ENCODE results near the gene TJP2.

GRCh38 chr9:69215774-69216485 is 41.9 kb downstream of the TJP2 start:
- TF ChIP-seq, protein P1, sequence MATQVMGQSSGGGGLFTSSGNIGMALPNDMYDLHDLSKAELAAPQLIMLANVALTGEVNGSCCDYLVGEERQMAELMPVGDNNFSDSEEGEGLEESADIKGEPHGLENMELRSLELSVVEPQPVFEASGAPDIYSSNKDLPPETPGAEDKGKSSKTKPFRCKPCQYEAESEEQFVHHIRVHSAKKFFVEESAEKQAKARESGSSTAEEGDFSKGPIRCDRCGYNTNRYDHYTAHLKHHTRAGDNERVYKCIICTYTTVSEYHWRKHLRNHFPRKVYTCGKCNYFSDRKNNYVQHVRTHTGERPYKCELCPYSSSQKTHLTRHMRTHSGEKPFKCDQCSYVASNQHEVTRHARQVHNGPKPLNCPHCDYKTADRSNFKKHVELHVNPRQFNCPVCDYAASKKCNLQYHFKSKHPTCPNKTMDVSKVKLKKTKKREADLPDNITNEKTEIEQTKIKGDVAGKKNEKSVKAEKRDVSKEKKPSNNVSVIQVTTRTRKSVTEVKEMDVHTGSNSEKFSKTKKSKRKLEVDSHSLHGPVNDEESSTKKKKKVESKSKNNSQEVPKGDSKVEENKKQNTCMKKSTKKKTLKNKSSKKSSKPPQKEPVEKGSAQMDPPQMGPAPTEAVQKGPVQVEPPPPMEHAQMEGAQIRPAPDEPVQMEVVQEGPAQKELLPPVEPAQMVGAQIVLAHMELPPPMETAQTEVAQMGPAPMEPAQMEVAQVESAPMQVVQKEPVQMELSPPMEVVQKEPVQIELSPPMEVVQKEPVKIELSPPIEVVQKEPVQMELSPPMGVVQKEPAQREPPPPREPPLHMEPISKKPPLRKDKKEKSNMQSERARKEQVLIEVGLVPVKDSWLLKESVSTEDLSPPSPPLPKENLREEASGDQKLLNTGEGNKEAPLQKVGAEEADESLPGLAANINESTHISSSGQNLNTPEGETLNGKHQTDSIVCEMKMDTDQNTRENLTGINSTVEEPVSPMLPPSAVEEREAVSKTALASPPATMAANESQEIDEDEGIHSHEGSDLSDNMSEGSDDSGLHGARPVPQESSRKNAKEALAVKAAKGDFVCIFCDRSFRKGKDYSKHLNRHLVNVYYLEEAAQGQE (tag by site-specific recombination; IDR thresholded peaks at IDR 0.05): no peak
- no peak for TF ChIP-seq ZNF433 (tag by site-specific recombination; IDR thresholded peaks at IDR 0.05; ENCODE audit: low read depth)
- no peak for TF ChIP-seq CTCF (tag by site-specific recombination; IDR thresholded peaks at IDR 0.05)
- TF ChIP-seq, protein P2, sequence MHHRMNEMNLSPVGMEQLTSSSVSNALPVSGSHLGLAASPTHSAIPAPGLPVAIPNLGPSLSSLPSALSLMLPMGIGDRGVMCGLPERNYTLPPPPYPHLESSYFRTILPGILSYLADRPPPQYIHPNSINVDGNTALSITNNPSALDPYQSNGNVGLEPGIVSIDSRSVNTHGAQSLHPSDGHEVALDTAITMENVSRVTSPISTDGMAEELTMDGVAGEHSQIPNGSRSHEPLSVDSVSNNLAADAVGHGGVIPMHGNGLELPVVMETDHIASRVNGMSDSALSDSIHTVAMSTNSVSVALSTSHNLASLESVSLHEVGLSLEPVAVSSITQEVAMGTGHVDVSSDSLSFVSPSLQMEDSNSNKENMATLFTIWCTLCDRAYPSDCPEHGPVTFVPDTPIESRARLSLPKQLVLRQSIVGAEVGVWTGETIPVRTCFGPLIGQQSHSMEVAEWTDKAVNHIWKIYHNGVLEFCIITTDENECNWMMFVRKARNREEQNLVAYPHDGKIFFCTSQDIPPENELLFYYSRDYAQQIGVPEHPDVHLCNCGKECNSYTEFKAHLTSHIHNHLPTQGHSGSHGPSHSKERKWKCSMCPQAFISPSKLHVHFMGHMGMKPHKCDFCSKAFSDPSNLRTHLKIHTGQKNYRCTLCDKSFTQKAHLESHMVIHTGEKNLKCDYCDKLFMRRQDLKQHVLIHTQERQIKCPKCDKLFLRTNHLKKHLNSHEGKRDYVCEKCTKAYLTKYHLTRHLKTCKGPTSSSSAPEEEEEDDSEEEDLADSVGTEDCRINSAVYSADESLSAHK (tag by site-specific recombination; IDR thresholded peaks at IDR 0.05): no peak
- TF ChIP-seq, protein P3, sequence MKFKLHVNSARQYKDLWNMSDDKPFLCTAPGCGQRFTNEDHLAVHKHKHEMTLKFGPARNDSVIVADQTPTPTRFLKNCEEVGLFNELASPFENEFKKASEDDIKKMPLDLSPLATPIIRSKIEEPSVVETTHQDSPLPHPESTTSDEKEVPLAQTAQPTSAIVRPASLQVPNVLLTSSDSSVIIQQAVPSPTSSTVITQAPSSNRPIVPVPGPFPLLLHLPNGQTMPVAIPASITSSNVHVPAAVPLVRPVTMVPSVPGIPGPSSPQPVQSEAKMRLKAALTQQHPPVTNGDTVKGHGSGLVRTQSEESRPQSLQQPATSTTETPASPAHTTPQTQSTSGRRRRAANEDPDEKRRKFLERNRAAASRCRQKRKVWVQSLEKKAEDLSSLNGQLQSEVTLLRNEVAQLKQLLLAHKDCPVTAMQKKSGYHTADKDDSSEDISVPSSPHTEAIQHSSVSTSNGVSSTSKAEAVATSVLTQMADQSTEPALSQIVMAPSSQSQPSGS (tag by site-specific recombination; IDR thresholded peaks at IDR 0.05; ENCODE audit: low read depth): no peak
- TF ChIP-seq ZNF580 (tag by site-specific recombination; IDR thresholded peaks at IDR 0.05): no peak
- TF ChIP-seq ZNF571 (tag by site-specific recombination; IDR thresholded peaks at IDR 0.05): no peak
- TF ChIP-seq FEZF1 (tag by site-specific recombination; IDR thresholded peaks at IDR 0.05): no peak
- no peak for TF ChIP-seq TSHZ1 (tag by site-specific recombination; IDR thresholded peaks at IDR 0.05; ENCODE audit: borderline replicate concordance)
- TF ChIP-seq ZNF112 (tag by site-specific recombination; IDR thresholded peaks at IDR 0.05): no peak
